Measurements from ENCODE around the gene POC1A. TPM values are rescaled to one million over a fixed set of nuclear protein-coding genes. Genes with fewer than 3 reads are reported as not detected.

POC1A gene
- total and polyA plus RNA-seq, 12 donors, result 0.44 to 3.5 (median 1.1) TPM

- ATAC-seq (no peak), DNase-seq (no peak)
- peaks cover 11 to 37% (median 29%) of the 10 kb centered on the region in 9 donors for H3K4me1 ChIP-seq
- H3K36me3 ChIP-seq, result no peaks in the 10 kb centered on the region
- no peak overlapping the region for H3K27ac ChIP-seq
- no peak overlapping the region for H3K4me3 ChIP-seq
- intact Hi-C loops (cut with DNase I), result no loop called here
- H3K9me3 ChIP-seq, result no peaks in the 10 kb centered on the region
- 83 to 88% methylated on average over 4 of the region's 4 CpGs for WGBS, 2 donors
- H3K27me3 ChIP-seq, result no peaks in the 10 kb centered on the region
- TF ChIP-seq CTCF (IDR thresholded peaks at IDR 0.05), result no peak
Measured at GRCh38 chr3:52126036-52126435, 28.2 kb downstream of the POC1A start.

GRCh38 chr3:52124766-52125165, 29.5 kb downstream of the POC1A start:
- Histone ChIP-seq H3K27ac (no peak overlapping the region), H3K4me3 (no peak overlapping the region), H3K36me3 (no peaks in the 10 kb centered on the region), H3K4me1 (peaks cover 15 to 47% (median 36%) of the 10 kb centered on the region in 9 donors), H3K27me3 (no peaks in the 10 kb centered on the region), H3K9me3 (no peaks in the 10 kb centered on the region)
- no peak for TF ChIP-seq CTCF (IDR thresholded peaks at IDR 0.05)
- DNase-seq, result no peak
- WGBS, 2 donors, result 96 to 97% methylated on average over 8 of the region's 8 CpGs
- no peak for ATAC-seq
- intact Hi-C loops (cut with DNase I), result loop anchor here in 4 of 10 donors (5.0 kb wide), 4 partner anchors 57 to 122 kb away; partner anchors contain the start of gene DUSP7 (in 2 of the 4)

GRCh38 chr3:52124126-52124525, 30.1 kb downstream of the POC1A start:
- intact Hi-C loops (cut with DNase I), result loop anchor here in 4 of 10 donors (5.0 kb wide), 4 partner anchors 57 to 122 kb away; partner anchors contain the start of gene DUSP7 (in 2 of the 4)
- H3K4me1 ChIP-seq, result peaks cover 15 to 53% (median 36%) of the 10 kb centered on the region in 9 donors
- no peaks in the 10 kb centered on the region for H3K27me3 ChIP-seq
- WGBS, 2 donors, result 98 to 100% methylated on average over 2 of the region's 2 CpGs
- no peak for TF ChIP-seq CTCF (IDR thresholded peaks at IDR 0.05)
- H3K27ac ChIP-seq, result peak overlapping the region in 2 of 10 donors; percentile 87 to 91
- H3K36me3 ChIP-seq, result no peaks in the 10 kb centered on the region
- ATAC-seq, result no peak
- H3K9me3 ChIP-seq, result no peaks in the 10 kb centered on the region
- no peak overlapping the region for H3K4me3 ChIP-seq
- no peak for DNase-seq

- Histone ChIP-seq H3K4me3 (no peak overlapping the region), H3K27me3 (no peaks in the 10 kb centered on the region), H3K4me1 (peaks cover 15 to 50% (median 34%) of the 10 kb centered on the region in 9 donors), H3K27ac (peak overlapping the region in 9 of 10 donors; percentile 41 to 91 (median 86)), H3K9me3 (no peaks in the 10 kb centered on the region), H3K36me3 (no peaks in the 10 kb centered on the region)
- peak; percentile 69 to 89 (median 84) for ATAC-seq
- intact Hi-C loops (cut with DNase I), result loop anchor here (1.0 to 5.0 kb wide), 12 partner anchors 56 to 122 kb away; partner anchors contain the start of gene DUSP7 (in 3 of the 10)
- peak; percentile 77 to 83 for DNase-seq
- TF ChIP-seq CTCF (IDR thresholded peaks at IDR 0.05), result peak; percentile 93 to 99 (median 97)
- WGBS, 2 donors, result 38% methylated on average over 10 of the region's 10 CpGs
Measured at GRCh38 chr3:52123106-52123725, 31.0 kb downstream of the POC1A start.
